HepG2 (cell line): ENCODE data around the gene NUB1. TPM values are rescaled to one million over a fixed set of nuclear protein-coding genes. Genes with fewer than 3 reads are reported as not detected.

ENCODE experiments used
- ATAC-seq: fragments of 200-7000 bp; cut with Tn5 transposase; 3 replicates; pipeline ENCODE4 v1.9.1; 2020; ENCODE audit warnings: mild to moderate bottlenecking, moderate library complexity
- BruUV-seq: library from RNA; stranded (reverse); fragments of 400-500 nt; replicated peaks from 2 replicates; lab custom pipeline; 2021; lab: Mats Ljungman, UMichigan
- CTCF ChIA-PET: fragments of 300-600 bp; formaldehyde crosslinking; extraction: SDS; loops from one replicate; lab custom pipeline; 2021; ENCODE audit warnings: low total read pairs, inconsistent platforms, low intra/inter-chr PET ratio; lab: Yijun Ruan, JAX
- POLR2A ChIA-PET: fragments of 350-600 bp; sonication (Branson Sonifier 250); formaldehyde crosslinking; loops from one replicate; lab custom pipeline; 2020; ENCODE audit warnings: antibody characterized with exemption, inconsistent platforms; lab: Yijun Ruan, JAX
- DNase-seq: peaks from one replicate; pipeline ENCODE4 v3.0.0-alpha.2; 2015; ENCODE audit warnings: low spot score
- FAIRE-seq: peaks from 3 replicates; lab custom pipeline; 2011; peaks lifted over from hg19 to GRCh38; lab: Jason Lieb, UNC
- H2AFZ ChIP-seq: one replicate; pipeline ENCODE4 v1.6.1; 2011; ENCODE audit warnings: low read length, inconsistent platforms
- H3K27ac ChIP-seq: fragments of 300-600 bp; 3 replicates; pipeline ENCODE4 v1.8.0; 2011; ENCODE audit warnings: mixed run types, mild to moderate bottlenecking, mixed read lengths, low read length, inconsistent platforms; ENCODE audit not compliant: insufficient read depth; ENCODE audit errors: extremely low read length
- H3K27me3 ChIP-seq, 2 experiments: fragments of 200-600 bp in 1 of 2; 2 replicates in 1 of 2; 3 replicates in 1 of 2; pipeline versions ENCODE4 v1.6.0 to v1.8.0; 2011; ENCODE audit warnings: low read length in 2 of 2, mild to moderate bottlenecking in 2 of 2, moderate library complexity in 2 of 2, inconsistent platforms in 1 of 2; ENCODE audit not compliant: insufficient read depth in 2 of 2, control insufficient read depth in 1 of 2
- H3K36me3 ChIP-seq, 2 experiments: fragments of 200-600 bp in 1 of 2; replicated peaks in 1 of 2; 2 replicates in 1 of 2; 3 replicates in 1 of 2; pipeline versions ENCODE4 v1.5.1 to v1.8.0; 2011; ENCODE audit warnings: low read length in 2 of 2, inconsistent platforms in 1 of 2; ENCODE audit not compliant: insufficient read depth in 2 of 2, control insufficient read depth in 1 of 2
- H3K4me1 ChIP-seq: 2 replicates; pipeline ENCODE4 v1.5.1; 2012; ENCODE audit warnings: low read length, inconsistent platforms; ENCODE audit not compliant: insufficient read depth
- H3K4me2 ChIP-seq: 2 replicates; pipeline ENCODE4 v1.6.0; 2011; ENCODE audit warnings: low read depth, low read length, inconsistent platforms
- H3K4me3 ChIP-seq, 3 experiments: fragments of 200-600 bp in 1 of 3; sonication (generic), shearing (Covaris generic) in 1 of 3; replicated peaks in 1 of 3; 2 replicates each; pipeline ENCODE4 v1.5.1; 2011 to 2016; ENCODE audit warnings: low read length in 3 of 3, inconsistent platforms in 2 of 3, low read depth in 2 of 3, mild to moderate bottlenecking in 2 of 3, control low read depth in 1 of 3, mixed read lengths in 1 of 3; ENCODE audit not compliant: insufficient read depth in 1 of 3
- H3K79me2 ChIP-seq: one replicate; pipeline ENCODE4 v1.6.1; 2011; ENCODE audit warnings: low read length, inconsistent platforms; ENCODE audit not compliant: insufficient read depth
- H3K9ac ChIP-seq: 2 replicates; pipeline ENCODE4 v1.6.0; 2011; ENCODE audit warnings: mild to moderate bottlenecking, low read depth, low read length, inconsistent platforms; ENCODE audit not compliant: insufficient read depth
- H3K9me3 ChIP-seq: 2 replicates; pipeline ENCODE4 v1.5.1; 2012; ENCODE audit warnings: mild to moderate bottlenecking, low read length
- H4K20me1 ChIP-seq: 2 replicates; pipeline ENCODE4 v1.6.0; 2011; ENCODE audit warnings: inconsistent platforms, mild to moderate bottlenecking, low read length, moderate library complexity; ENCODE audit not compliant: insufficient read depth
- CHD4 ChIP-seq: fragments of 200-600 bp; sonication (generic); IDR thresholded peaks from 2 replicates; pipeline ENCODE4 v1.7.0; 2017; ENCODE audit warnings: mild to moderate bottlenecking, low read length, borderline replicate concordance
- HDAC1 ChIP-seq: sonication (generic); formaldehyde crosslinking; IDR thresholded peaks from 2 replicates; pipeline ENCODE4 v1.5.1; 2020; ENCODE audit warnings: mild to moderate bottlenecking, missing genetic modification reagents
- JUNB ChIP-seq: sonication (generic); formaldehyde crosslinking; IDR thresholded peaks from 2 replicates; pipeline ENCODE4 v1.8.0; 2022; ENCODE audit warnings: missing genetic modification reagents, mild to moderate bottlenecking, borderline replicate concordance
- KAT2B ChIP-seq: fragments of 150-350 bp; IDR thresholded peaks from 2 replicates; pipeline ENCODE4 v1.6.1; 2014; ENCODE audit warnings: low read depth, low read length, borderline replicate concordance
- NR1H2 ChIP-seq: sonication (generic); formaldehyde crosslinking; IDR thresholded peaks from 2 replicates; pipeline ENCODE4 v1.8.1; 2022; ENCODE audit warnings: low read depth, missing genetic modification reagents, borderline replicate concordance
- PCBP1 ChIP-seq: fragments of 200-400 bp; formaldehyde crosslinking; IDR thresholded peaks from 2 replicates; pipeline ENCODE4 v1.6.1; 2017; ENCODE audit warnings: mild to moderate bottlenecking, low read depth, low read length, borderline replicate concordance
- PLSCR1 ChIP-seq: sonication (generic); formaldehyde crosslinking; IDR thresholded peaks from 2 replicates; pipeline ENCODE4 v1.5.0; 2020; ENCODE audit warnings: missing genetic modification reagents, mild to moderate bottlenecking, borderline replicate concordance
- THAP9 ChIP-seq: sonication (generic); formaldehyde crosslinking; IDR thresholded peaks from 2 replicates; pipeline ENCODE4; 2020; ENCODE audit warnings: missing genetic modification reagents, mild to moderate bottlenecking, borderline replicate concordance
- TRIM24 ChIP-seq: sonication (generic); formaldehyde crosslinking; IDR thresholded peaks from 2 replicates; pipeline ENCODE4 v1.8.0; 2022; ENCODE audit warnings: mild to moderate bottlenecking, missing genetic modification reagents
- ZBTB3 ChIP-seq: sonication (generic); formaldehyde crosslinking; IDR thresholded peaks from 2 replicates; pipeline ENCODE4 v1.4.0; 2020; ENCODE audit warnings: low read depth, mild to moderate bottlenecking, moderate library complexity, missing genetic modification reagents, borderline replicate concordance
- ZNF205 ChIP-seq: IDR thresholded peaks from 2 replicates; pipeline ENCODE4 v1.6.1; 2018; ENCODE audit warnings: missing biosample characterization, missing genetic modification reagents
- ZNF253 ChIP-seq: sonication (generic); formaldehyde crosslinking; IDR thresholded peaks from 2 replicates; pipeline ENCODE4 v1.8.0; 2022; ENCODE audit warnings: mild to moderate bottlenecking, missing genetic modification reagents, borderline replicate concordance
- ZNF274 ChIP-seq: sonication (generic); formaldehyde crosslinking; IDR thresholded peaks from 2 replicates; pipeline ENCODE4 v1.5.1; 2020; ENCODE audit warnings: mild to moderate bottlenecking, missing genetic modification reagents
- ZNF329 ChIP-seq: sonication (generic); formaldehyde crosslinking; IDR thresholded peaks from 2 replicates; pipeline ENCODE4 v1.9.0; 2021; ENCODE audit warnings: low read depth, mild to moderate bottlenecking, missing genetic modification reagents
- ZNF878 ChIP-seq: sonication (generic); formaldehyde crosslinking; IDR thresholded peaks from 2 replicates; pipeline ENCODE4 v1.8.1; 2023; ENCODE audit warnings: mild to moderate bottlenecking, missing genetic modification reagents, moderate library complexity
- ZSCAN31 ChIP-seq: sonication (generic); formaldehyde crosslinking; IDR thresholded peaks from 2 replicates; pipeline ENCODE4 v1.5.0; 2020; ENCODE audit warnings: low read depth, mild to moderate bottlenecking, missing genetic modification reagents
- WGBS: methylation state at CpG from one replicate; pipeline ENCODE4 v1.1.6; 2017; ENCODE audit warnings: low lambda C conversion rate; 5-methylcytosine and 5-hydroxymethylcytosine counted together
- in situ Hi-C: cut with HindIII; loops from 2 replicates; pipeline ENCODE4 v1.10.0; 2017; ENCODE audit warnings: low pct_unique_long_range_greater_than_20kb; ENCODE audit not compliant: extremely low pct_ligation_motif_present
- intact Hi-C: fragments of 100-400 bp; cut with micrococcal nuclease; formaldehyde crosslinking; loops from one replicate; pipeline ENCODE4 v1.10.0; 2022; ENCODE audit not compliant: unreplicated experiment
- polyA plus RNA-seq, 8 experiments: library from polyadenylated mRNA; depleted of rRNA in 3 of 8; stranded (reverse) in 7 of 8; unstranded in 1 of 8; fragments of >200 nt; fragmentation: Illumina TruSeq in 4 of 8; extraction: Trizol in 4 of 8; gene quantifications; 2 replicates each; pipeline versions ENCODE4 v1.2.1 to v1.2.3, GENCODE V29; 2011 to 2016; ENCODE audit warnings: low read depth in 4 of 8, missing spikeins in 1 of 8, mixed read lengths in 1 of 8; ENCODE audit not compliant: insufficient read depth in 1 of 8
- total RNA-seq, 5 experiments: library from RNA; depleted of rRNA; stranded (reverse); fragments of >200 nt; fragmentation: Illumina TruSeq; extraction: Trizol; gene quantifications; 2 replicates each; pipeline ENCODE4 v1.2.3, GENCODE V29; 2016; ENCODE audit warnings: low read depth in 1 of 5
- TF ChIP-seq, protein P1 (sequence below): IDR thresholded peaks from 2 replicates; pipeline ENCODE4 v1.6.1; 2012; ENCODE audit warnings: low read length, improper control_type of control experiment

The NUB1 gene
- total and polyA plus RNA-seq, 2 of the 13 experiments (the other 11 are each of a cell fraction or from before 2014, with no cell fraction given): 27.1 to 37.0 TPM

GRCh38 chr7:151374726-151375125 lies 33.1 kb downstream of the NUB1 start:
- no peak for DNase-seq
- no peak for ATAC-seq
- ChIA-PET CTCF (no interaction called here), POLR2A (no interaction called here)
- intact Hi-C loops: no loop called here
- no peaks in the 10 kb centered on the region for H4K20me1 ChIP-seq
- no peak for TF ChIP-seq PCBP1
- no peak for TF ChIP-seq ZNF253 (CRISPR knock-in tag)
- TF ChIP-seq ZNF878 (CRISPR knock-in tag): no peak
- TF ChIP-seq ZNF205 (CRISPR knock-in tag): no peak
- no peak for TF ChIP-seq TRIM24
- TF ChIP-seq HDAC1 (CRISPR knock-in tag): no peak
- no peak for TF ChIP-seq KAT2B
- no peak for TF ChIP-seq ZNF274
- TF ChIP-seq, protein P1, sequence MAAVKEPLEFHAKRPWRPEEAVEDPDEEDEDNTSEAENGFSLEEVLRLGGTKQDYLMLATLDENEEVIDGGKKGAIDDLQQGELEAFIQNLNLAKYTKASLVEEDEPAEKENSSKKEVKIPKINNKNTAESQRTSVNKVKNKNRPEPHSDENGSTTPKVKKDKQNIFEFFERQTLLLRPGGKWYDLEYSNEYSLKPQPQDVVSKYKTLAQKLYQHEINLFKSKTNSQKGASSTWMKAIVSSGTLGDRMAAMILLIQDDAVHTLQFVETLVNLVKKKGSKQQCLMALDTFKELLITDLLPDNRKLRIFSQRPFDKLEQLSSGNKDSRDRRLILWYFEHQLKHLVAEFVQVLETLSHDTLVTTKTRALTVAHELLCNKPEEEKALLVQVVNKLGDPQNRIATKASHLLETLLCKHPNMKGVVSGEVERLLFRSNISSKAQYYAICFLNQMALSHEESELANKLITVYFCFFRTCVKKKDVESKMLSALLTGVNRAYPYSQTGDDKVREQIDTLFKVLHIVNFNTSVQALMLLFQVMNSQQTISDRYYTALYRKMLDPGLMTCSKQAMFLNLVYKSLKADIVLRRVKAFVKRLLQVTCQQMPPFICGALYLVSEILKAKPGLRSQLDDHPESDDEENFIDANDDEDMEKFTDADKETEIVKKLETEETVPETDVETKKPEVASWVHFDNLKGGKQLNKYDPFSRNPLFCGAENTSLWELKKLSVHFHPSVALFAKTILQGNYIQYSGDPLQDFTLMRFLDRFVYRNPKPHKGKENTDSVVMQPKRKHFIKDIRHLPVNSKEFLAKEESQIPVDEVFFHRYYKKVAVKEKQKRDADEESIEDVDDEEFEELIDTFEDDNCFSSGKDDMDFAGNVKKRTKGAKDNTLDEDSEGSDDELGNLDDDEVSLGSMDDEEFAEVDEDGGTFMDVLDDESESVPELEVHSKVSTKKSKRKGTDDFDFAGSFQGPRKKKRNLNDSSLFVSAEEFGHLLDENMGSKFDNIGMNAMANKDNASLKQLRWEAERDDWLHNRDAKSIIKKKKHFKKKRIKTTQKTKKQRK: no peak
- no peak for TF ChIP-seq ZSCAN31 (CRISPR knock-in tag)
- no peak for TF ChIP-seq ZNF329
- no peak for TF ChIP-seq ZBTB3 (CRISPR knock-in tag)
- no peak for TF ChIP-seq CHD4
- TF ChIP-seq JUNB (CRISPR knock-in tag): no peak
- TF ChIP-seq NR1H2 (CRISPR knock-in tag): no peak
- TF ChIP-seq PLSCR1 (CRISPR knock-in tag): no peak
- no peak for TF ChIP-seq THAP9 (CRISPR knock-in tag)
- no peak overlapping the region for H3K4me2 ChIP-seq
- no peak overlapping the region for H3K9ac ChIP-seq
- H3K4me3 ChIP-seq: no peak overlapping the region
- FAIRE-seq: no peak
- no peaks in the 10 kb centered on the region for H3K79me2 ChIP-seq
- H3K27ac ChIP-seq: no peak overlapping the region
- no TSS peak for BruUV-seq
- peaks cover 4 to 35% of the 10 kb centered on the region in 2 experiments; a peak in 4 of 5 replicates for H3K36me3 ChIP-seq
- no peaks in the 10 kb centered on the region for H3K4me1 ChIP-seq
- H2AFZ ChIP-seq: no peak overlapping the region
- H3K27me3 ChIP-seq: no peaks in the 10 kb centered on the region
- 96% methylated on average over 15 of the region's 15 CpGs for WGBS
- no peaks in the 10 kb centered on the region for H3K9me3 ChIP-seq
- in situ Hi-C loops: no loop called here
